Activated CD4-positive, alpha-beta T cell treated with anti-CD3 and anti-CD28 coated beads for 4 hours (primary cell): ENCODE results near the gene HEY2.

ENCODE experiments used
- DNase-seq, 2 donors: peaks; one replicate each; pipeline ENCODE4 v3.0.0-alpha.2; 2020

The HEY2 gene

GRCh38 chr6:125745281-125746018 lies 4.0 kb upstream of the HEY2 start:
- no peak for DNase-seq

GRCh38 chr6:125746019-125746414 lies 3.4 kb upstream of the HEY2 start:
- DNase-seq, result no peak

GRCh38 chr6:125746731-125747588 lies 2.5 kb upstream of the HEY2 start:
- DNase-seq, result peak; percentile 72 to 73

- peak; percentile 17 to 28 for DNase-seq
Observed at GRCh38 chr6:125747589-125748405, 1.6 kb upstream of the HEY2 start.

GRCh38 chr6:125748406-125749172 lies 843 bp upstream of the HEY2 start:
- DNase-seq, result peak; percentile 8 to 9

- peak in 1 of 2 donors; percentile 7 for DNase-seq
Observed at GRCh38 chr6:125749865-125750691, 646 bp downstream of the HEY2 start.

- DNase-seq, result no peak
Observed at GRCh38 chr6:125750692-125751333, 1.4 kb downstream of the HEY2 start.

GRCh38 chr6:125751334-125751916 lies 2.0 kb downstream of the HEY2 start:
- DNase-seq, result no peak

GRCh38 chr6:125752773-125753172 lies 3.3 kb downstream of the HEY2 start:
- DNase-seq, result no peak

GRCh38 chr6:125753218-125753936 lies 3.9 kb downstream of the HEY2 start:
- no peak for DNase-seq

- DNase-seq, result no peak
Observed at GRCh38 chr6:125753937-125754259, 4.5 kb downstream of the HEY2 start.

- DNase-seq, result no peak
Observed at GRCh38 chr6:125754566-125754965, 5.1 kb downstream of the HEY2 start.

GRCh38 chr6:125759184-125759902 lies 9.9 kb downstream of the HEY2 start:
- DNase-seq, result no peak

- no peak for DNase-seq
Observed at GRCh38 chr6:125759959-125760457, 10.6 kb downstream of the HEY2 start.

- no peak for DNase-seq
Observed at GRCh38 chr6:125764121-125764671, 14.8 kb downstream of the HEY2 start.

- DNase-seq, result no peak
Observed at GRCh38 chr6:125765944-125766343, 16.5 kb downstream of the HEY2 start.

- no peak for DNase-seq
Observed at GRCh38 chr6:125766641-125767040, 17.2 kb downstream of the HEY2 start.

- no peak for DNase-seq
Observed at GRCh38 chr6:125769147-125769783, 19.8 kb downstream of the HEY2 start.
